ENCODE results near the gene FMO1.
A peak's percentile ranks its signal among the peaks of the same experiment; 100 is the strongest.
"Not testable (repeated sequence)": the region's sequence is repeated elsewhere in the genome, so short reads cannot be mapped to it uniquely, and the experiment has no call there.

FMO1 gene

GRCh38 chr1:171248302-171248701, at the start of gene FMO1:
Gene FMO1, plus strand, starts transcription at chr1:171248494. Its CDS starts 9,594 bp downstream, at chr1:171258088.
- DNase-seq (ENCODE audit: low spot score), result no peak

GRCh38 chr1:171204296-171204695, 44.0 kb upstream of the FMO1 start:
- no peak for DNase-seq (ENCODE audit: low spot score)

- no peak for DNase-seq (ENCODE audit: low spot score)
Measured at GRCh38 chr1:171206204-171206977, 41.9 kb upstream of the FMO1 start.

GRCh38 chr1:171206978-171207355, 41.3 kb upstream of the FMO1 start:
- DNase-seq (ENCODE audit: low spot score), result no peak

- no peak for DNase-seq (ENCODE audit: low spot score)
Measured at GRCh38 chr1:171207377-171207776, 40.9 kb upstream of the FMO1 start.

- DNase-seq (ENCODE audit: low spot score), result no peak
Measured at GRCh38 chr1:171210355-171210754, 37.9 kb upstream of the FMO1 start.

GRCh38 chr1:171212607-171213351, 35.5 kb upstream of the FMO1 start:
- no peak for DNase-seq (ENCODE audit: low spot score)

GRCh38 chr1:171213559-171214454, 34.5 kb upstream of the FMO1 start:
- no peak for DNase-seq (ENCODE audit: low spot score)

GRCh38 chr1:171217658-171218443, 30.4 kb upstream of the FMO1 start:
- no peak for DNase-seq (ENCODE audit: low spot score)

GRCh38 chr1:171218661-171219060, 29.6 kb upstream of the FMO1 start:
- no peak for DNase-seq (ENCODE audit: low spot score)

- no peak for DNase-seq (ENCODE audit: low spot score)
Measured at GRCh38 chr1:171219346-171220080, 28.8 kb upstream of the FMO1 start.

GRCh38 chr1:171220081-171220420, 28.2 kb upstream of the FMO1 start:
- peak; percentile 56 for DNase-seq (ENCODE audit: low spot score)

GRCh38 chr1:171220581-171221054, 27.7 kb upstream of the FMO1 start:
- DNase-seq (ENCODE audit: low spot score), result no peak

- DNase-seq (ENCODE audit: low spot score), result no peak
Measured at GRCh38 chr1:171221665-171222591, 26.4 kb upstream of the FMO1 start.

GRCh38 chr1:171222936-171223335, 25.4 kb upstream of the FMO1 start:
- no peak for DNase-seq (ENCODE audit: low spot score)

GRCh38 chr1:171224257-171224656, 24.0 kb upstream of the FMO1 start:
- DNase-seq (ENCODE audit: low spot score), result not testable (repeated sequence)

GRCh38 chr1:171226747-171227370, 21.4 kb upstream of the FMO1 start:
- peak; percentile 77 for DNase-seq (ENCODE audit: low spot score)

- no peak for DNase-seq (ENCODE audit: low spot score)
Measured at GRCh38 chr1:171231326-171231725, 17.0 kb upstream of the FMO1 start.

- DNase-seq (ENCODE audit: low spot score), result no peak
Measured at GRCh38 chr1:171233183-171233582, 15.1 kb upstream of the FMO1 start.

Data from AG08395 (cell line).